Neural cell (in vitro differentiated cells): ENCODE data around the gene H2BK1. TPM values are rescaled to one million over a fixed set of nuclear protein-coding genes. Genes with fewer than 3 reads are reported as not detected.

Source experiments
- H2AFZ ChIP-seq: fragments of 200-600, 300-800 bp; sonication (generic), shearing (Covaris generic); 2 replicates; pipeline ENCODE4 v1.6.0; 2014; ENCODE audit warnings: low read depth, mild to moderate bottlenecking, antibody characterized with exemption, low read length, moderate library complexity
- H3F3A ChIP-seq: fragments of 200-600 bp; shearing (Covaris generic); 2 replicates; pipeline ENCODE4 v1.6.1; 2016; ENCODE audit warnings: mild to moderate bottlenecking, moderate library complexity, mixed read lengths, antibody characterized with exemption, low read length; ENCODE audit not compliant: insufficient read depth, poor library complexity, severe bottlenecking
- H3K27ac ChIP-seq: fragments of 200-600, 300-800 bp; sonication (generic), shearing (Covaris generic); 2 replicates; pipeline ENCODE4 v1.5.1; 2014; ENCODE audit warnings: mild to moderate bottlenecking, low read length, moderate library complexity
- H3K27me3 ChIP-seq: fragments of 300-800, 200-600 bp; sonication (generic), shearing (Covaris generic); 2 replicates; pipeline ENCODE4 v1.6.0; 2014; ENCODE audit warnings: mild to moderate bottlenecking, low read depth, low read length, moderate library complexity; ENCODE audit not compliant: insufficient read depth
- H3K36me3 ChIP-seq: fragments of 300-800, 200-600 bp; sonication (generic), shearing (Covaris generic); 2 replicates; pipeline ENCODE4 v1.5.1; 2014; ENCODE audit warnings: mild to moderate bottlenecking, antibody characterized with exemption, low read length, moderate library complexity; ENCODE audit not compliant: insufficient read depth
- H3K4me2 ChIP-seq: fragments of 300-800, 200-600 bp; sonication (generic), shearing (Covaris generic); 2 replicates; pipeline ENCODE4 v1.6.0; 2014; ENCODE audit warnings: mild to moderate bottlenecking, low read length
- H3K4me3 ChIP-seq: fragments of 300-800, 200-600 bp; sonication (generic), shearing (Covaris generic); 2 replicates; pipeline ENCODE4 v1.5.1; 2014; ENCODE audit warnings: mild to moderate bottlenecking, low read length, moderate library complexity
- H3K79me2 ChIP-seq: fragments of 200-600 bp; shearing (Covaris generic); replicated peaks from 2 replicates; pipeline ENCODE4 v1.6.0; 2014; ENCODE audit warnings: mild to moderate bottlenecking, low read length, moderate library complexity; ENCODE audit not compliant: insufficient read depth
- H3K9ac ChIP-seq: fragments of 300-800, 200-600 bp; sonication (generic), shearing (Covaris generic); 2 replicates; pipeline ENCODE4 v1.6.1; 2016; ENCODE audit warnings: mild to moderate bottlenecking, low read length, mixed read lengths
- H3K9me2 ChIP-seq: fragments of 200-600 bp; shearing (Covaris generic); 2 replicates; pipeline ENCODE4 v1.6.1; 2016; ENCODE audit warnings: mild to moderate bottlenecking, low read length, mixed read lengths; ENCODE audit not compliant: insufficient read depth
- H3K9me3 ChIP-seq: fragments of 200-600, 300-800 bp; sonication (generic), shearing (Covaris generic); 2 replicates; pipeline ENCODE4 v1.6.1; 2016; ENCODE audit warnings: mild to moderate bottlenecking, mixed run types, low read length, moderate library complexity, mixed read lengths
- H4K20me1 ChIP-seq: fragments of 200-600 bp; shearing (Covaris generic); 2 replicates; pipeline ENCODE4 v1.6.1; 2016; ENCODE audit warnings: mild to moderate bottlenecking, mixed run types; ENCODE audit not compliant: insufficient read depth
- CTCF ChIP-seq: fragments of 450-650 bp; IDR thresholded peaks from 2 replicates; pipeline ENCODE4 v1.5.1; 2014; ENCODE audit warnings: antibody characterized with exemption, mild to moderate bottlenecking, moderate library complexity; ENCODE audit not compliant: poor library complexity, severe bottlenecking
- EP300 ChIP-seq: fragments of 450-650 bp; conservative IDR thresholded peaks from 2 replicates; pipeline ENCODE4 v1.6.1; 2014; ENCODE audit warnings: antibody characterized with exemption, mild to moderate bottlenecking, moderate library complexity; ENCODE audit not compliant: poor library complexity, severe bottlenecking
- EZH2 ChIP-seq: fragments of 200-600, 300-800 bp; shearing (Covaris generic), sonication (generic); IDR thresholded peaks from 2 replicates; pipeline ENCODE4 v1.6.1; 2014; ENCODE audit warnings: antibody characterized with exemption, low read length, borderline replicate concordance, mild to moderate bottlenecking; ENCODE audit not compliant: insufficient read depth, poor library complexity, severe bottlenecking
- MXI1 ChIP-seq: fragments of 450-650 bp; conservative IDR thresholded peaks from 2 replicates; pipeline ENCODE4 v1.6.1; 2014; ENCODE audit warnings: antibody characterized with exemption, mild to moderate bottlenecking; ENCODE audit not compliant: poor library complexity, severe bottlenecking
- POLR2AphosphoS5 ChIP-seq: IDR thresholded peaks from 2 replicates; pipeline ENCODE4 v1.6.1; 2012
- RAD21 ChIP-seq: fragments of 450-650 bp; conservative IDR thresholded peaks from 2 replicates; pipeline ENCODE4 v1.6.1; 2014; ENCODE audit warnings: antibody characterized with exemption, mild to moderate bottlenecking, moderate library complexity
- REST ChIP-seq: IDR thresholded peaks from 2 replicates; pipeline ENCODE4 v1.6.1; 2012; ENCODE audit warnings: borderline replicate concordance
- SMC3 ChIP-seq: fragments of 450-650 bp; conservative IDR thresholded peaks from 2 replicates; pipeline ENCODE4 v1.6.1; 2014; ENCODE audit warnings: antibody characterized with exemption, mild to moderate bottlenecking, moderate library complexity; ENCODE audit not compliant: poor library complexity
- TAF1 ChIP-seq: IDR thresholded peaks from 2 replicates; pipeline ENCODE4 v1.6.1; 2012; ENCODE audit warnings: low read depth
- polyA plus RNA-seq: library from polyadenylated mRNA; depleted of rRNA; stranded (reverse); fragments of >200 nt; gene quantifications from 2 replicates; pipeline ENCODE4 v1.2.3, GENCODE V29; 2014

Gene H2BK1
- polyA plus RNA-seq, 1 donor from 2014 or later, result not detected

- no peak overlapping the region for H3K27ac ChIP-seq
- H3K9ac ChIP-seq, result no peak overlapping the region
- H3K36me3 ChIP-seq, result no peaks in the 10 kb centered on the region
- no peaks in the 10 kb centered on the region for H3K9me3 ChIP-seq
- no peaks in the 10 kb centered on the region for H3K9me2 ChIP-seq
- no peak overlapping the region for H2AFZ ChIP-seq
- no peaks in the 10 kb centered on the region for H3K79me2 ChIP-seq
- H3K4me2 ChIP-seq, result no peak overlapping the region
- TF ChIP-seq EP300, result no peak
- no peak for TF ChIP-seq REST
- TF ChIP-seq POLR2AphosphoS5, result no peak
- TF ChIP-seq MXI1, result no peak
- no peak for TF ChIP-seq CTCF
- no peak for TF ChIP-seq TAF1
- no peak for TF ChIP-seq EZH2
- no peak for TF ChIP-seq SMC3
- TF ChIP-seq RAD21, result no peak
- H3K27me3 ChIP-seq, result no peaks in the 10 kb centered on the region
- H3F3A ChIP-seq, result no peaks in the 10 kb centered on the region
- no peak overlapping the region for H3K4me3 ChIP-seq
- H4K20me1 ChIP-seq, result no peaks in the 10 kb centered on the region
These were observed 44.6 kb upstream of the H2BK1 start for GRCh38 chr7:151254851-151255250.

- Histone ChIP-seq H3K4me2 (no peak overlapping the region), H3K4me3 (no peak overlapping the region), H3K27ac (no peak overlapping the region), H3K9me3 (no peaks in the 10 kb centered on the region), H3K9ac (no peak overlapping the region), H3K79me2 (no peaks in the 10 kb centered on the region), H3F3A (no peaks in the 10 kb centered on the region), H2AFZ (no peak overlapping the region), H3K27me3 (no peaks in the 10 kb centered on the region), H4K20me1 (no peaks in the 10 kb centered on the region), H3K36me3 (no peaks in the 10 kb centered on the region), H3K9me2 (no peaks in the 10 kb centered on the region)
- TF ChIP-seq SMC3 (no peak), POLR2AphosphoS5 (no peak), EZH2 (no peak), CTCF (no peak), REST (no peak), RAD21 (no peak), MXI1 (no peak), EP300 (no peak), TAF1 (no peak)
These were observed 44.0 kb upstream of the H2BK1 start for GRCh38 chr7:151254316-151254715.
